ENCODE measurements around the gene JCAD.

DNA sequence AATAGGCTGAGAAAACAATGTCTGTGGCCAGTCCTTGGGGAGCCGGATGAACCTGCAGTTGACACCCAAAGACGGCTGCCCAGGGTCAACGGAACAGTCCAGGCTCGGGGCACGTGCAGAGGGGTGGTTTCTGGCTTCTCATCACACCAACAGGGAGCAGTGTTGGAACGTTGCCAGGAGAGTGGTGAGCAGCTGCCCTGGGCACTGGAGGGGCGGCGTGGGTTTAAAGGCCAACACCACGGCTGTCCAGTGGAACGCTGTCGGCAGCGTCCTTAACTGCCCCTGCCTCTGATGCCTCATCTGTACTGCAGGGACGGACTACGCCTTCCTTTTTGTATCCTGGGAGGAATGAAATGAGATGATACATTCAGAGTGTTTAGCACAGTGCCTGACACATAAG lies 19.8 kb downstream of the JCAD start:
- TF ChIP-seq, protein P1, sequence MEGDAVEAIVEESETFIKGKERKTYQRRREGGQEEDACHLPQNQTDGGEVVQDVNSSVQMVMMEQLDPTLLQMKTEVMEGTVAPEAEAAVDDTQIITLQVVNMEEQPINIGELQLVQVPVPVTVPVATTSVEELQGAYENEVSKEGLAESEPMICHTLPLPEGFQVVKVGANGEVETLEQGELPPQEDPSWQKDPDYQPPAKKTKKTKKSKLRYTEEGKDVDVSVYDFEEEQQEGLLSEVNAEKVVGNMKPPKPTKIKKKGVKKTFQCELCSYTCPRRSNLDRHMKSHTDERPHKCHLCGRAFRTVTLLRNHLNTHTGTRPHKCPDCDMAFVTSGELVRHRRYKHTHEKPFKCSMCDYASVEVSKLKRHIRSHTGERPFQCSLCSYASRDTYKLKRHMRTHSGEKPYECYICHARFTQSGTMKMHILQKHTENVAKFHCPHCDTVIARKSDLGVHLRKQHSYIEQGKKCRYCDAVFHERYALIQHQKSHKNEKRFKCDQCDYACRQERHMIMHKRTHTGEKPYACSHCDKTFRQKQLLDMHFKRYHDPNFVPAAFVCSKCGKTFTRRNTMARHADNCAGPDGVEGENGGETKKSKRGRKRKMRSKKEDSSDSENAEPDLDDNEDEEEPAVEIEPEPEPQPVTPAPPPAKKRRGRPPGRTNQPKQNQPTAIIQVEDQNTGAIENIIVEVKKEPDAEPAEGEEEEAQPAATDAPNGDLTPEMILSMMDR (conservative IDR thresholded peaks at IDR 0.05; ENCODE audit: low read length) = no peak
- no peak for TF ChIP-seq EZH2phosphoT487 (IDR thresholded peaks at IDR 0.05; ENCODE audit: borderline replicate concordance)
